OCI-LY3 (cell line): ENCODE measurements around the gene SOX8.

Source experiments
- H2AFZ ChIP-seq: fragments of 200-600, 300-600 bp; shearing (Covaris generic); 2 replicates; pipeline ENCODE4 v1.6.0; 2014; ENCODE audit warnings: antibody characterized with exemption, low read depth, low read length
- H3K27ac ChIP-seq: fragments of 200-600, 300-600 bp; sonication (generic); 2 replicates; pipeline ENCODE4 v1.5.1; 2014; ENCODE audit warnings: mild to moderate bottlenecking, low read length, moderate library complexity, mixed read lengths
- H3K27me3 ChIP-seq: fragments of 200-600, 300-600 bp; sonication (generic); 2 replicates; pipeline ENCODE4 v1.6.1; 2014; ENCODE audit warnings: low read depth, low read length, mixed read lengths
- H3K36me3 ChIP-seq: fragments of 200-600, 300-600 bp; sonication (generic); replicated peaks from 2 replicates; pipeline ENCODE3; 2014; ENCODE audit warnings: low read depth, low read length, mixed read lengths
- H3K4me1 ChIP-seq: fragments of 300-600, 200-600 bp; sonication (generic); 2 replicates; pipeline ENCODE4 v1.6.1; 2014; ENCODE audit warnings: low read length, mixed read lengths
- H3K4me2 ChIP-seq: fragments of 200-600, 300-600 bp; sonication (generic); 2 replicates; pipeline ENCODE4 v1.6.1; 2014; ENCODE audit warnings: low read length, mixed read lengths
- H3K4me3 ChIP-seq: fragments of 300-600, 200-600 bp; sonication (generic); 2 replicates; pipeline ENCODE4 v1.5.1; 2014; ENCODE audit warnings: antibody characterized with exemption, mild to moderate bottlenecking, low read length, moderate library complexity
- H3K79me2 ChIP-seq: fragments of 300-600, 200-600 bp; shearing (Covaris generic); 2 replicates; pipeline ENCODE4 v1.6.1; 2014; ENCODE audit warnings: mild to moderate bottlenecking, low read length, mixed read lengths
- H3K9ac ChIP-seq: fragments of 300-600, 200-600 bp; shearing (Covaris generic); 2 replicates; pipeline ENCODE4 v1.6.0; 2014; ENCODE audit warnings: mild to moderate bottlenecking, low read length, moderate library complexity
- H3K9me3 ChIP-seq: fragments of 200-600, 300-600 bp; shearing (Covaris generic); 2 replicates; pipeline ENCODE4 v1.6.1; 2014; ENCODE audit warnings: low read length, mixed read lengths; ENCODE audit not compliant: insufficient read depth
- H4K20me1 ChIP-seq: fragments of 200-600, 300-600 bp; sonication (generic); 2 replicates; pipeline ENCODE4 v1.6.1; 2016; ENCODE audit warnings: low read length, mixed read lengths; ENCODE audit not compliant: insufficient read depth
- EZH2phosphoT487 ChIP-seq: fragments of 200-600 bp; shearing (Covaris generic); IDR thresholded peaks from 2 replicates; pipeline ENCODE4 v1.6.1; 2018; ENCODE audit warnings: antibody characterized with exemption, mixed run types, low read depth
- TF ChIP-seq, protein P1 (sequence below): fragments of 200-600, 300-600 bp; sonication (generic); IDR thresholded peaks from 2 replicates; pipeline ENCODE4 v1.5.1; 2014; ENCODE audit warnings: antibody characterized with exemption, low read length, low read depth

The SOX8 gene

DNA sequence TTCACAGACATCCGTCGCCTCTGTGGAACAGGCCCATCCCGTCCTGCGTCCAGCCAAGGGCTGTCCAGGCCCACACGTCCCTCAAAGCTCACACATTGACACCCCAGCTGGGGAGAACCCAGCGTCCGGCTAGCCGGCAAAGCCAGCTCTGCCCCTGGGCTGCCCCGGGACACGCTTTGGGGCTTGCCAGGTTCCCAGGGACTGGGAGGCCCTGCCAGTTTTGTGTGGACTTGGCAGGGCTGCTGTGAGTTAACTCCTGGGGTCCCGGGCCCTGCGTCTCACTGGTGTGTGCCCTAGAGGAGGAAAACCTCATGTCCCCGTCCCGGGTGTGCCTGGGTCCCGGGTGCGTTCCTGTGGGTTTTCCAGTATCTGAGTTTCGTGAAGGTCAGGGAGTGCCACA lies 6.3 kb downstream of the SOX8 start:
- Histone ChIP-seq H3K4me1 (no peaks in the 10 kb centered on the region), H3K4me2 (no peak overlapping the region)

DNA sequence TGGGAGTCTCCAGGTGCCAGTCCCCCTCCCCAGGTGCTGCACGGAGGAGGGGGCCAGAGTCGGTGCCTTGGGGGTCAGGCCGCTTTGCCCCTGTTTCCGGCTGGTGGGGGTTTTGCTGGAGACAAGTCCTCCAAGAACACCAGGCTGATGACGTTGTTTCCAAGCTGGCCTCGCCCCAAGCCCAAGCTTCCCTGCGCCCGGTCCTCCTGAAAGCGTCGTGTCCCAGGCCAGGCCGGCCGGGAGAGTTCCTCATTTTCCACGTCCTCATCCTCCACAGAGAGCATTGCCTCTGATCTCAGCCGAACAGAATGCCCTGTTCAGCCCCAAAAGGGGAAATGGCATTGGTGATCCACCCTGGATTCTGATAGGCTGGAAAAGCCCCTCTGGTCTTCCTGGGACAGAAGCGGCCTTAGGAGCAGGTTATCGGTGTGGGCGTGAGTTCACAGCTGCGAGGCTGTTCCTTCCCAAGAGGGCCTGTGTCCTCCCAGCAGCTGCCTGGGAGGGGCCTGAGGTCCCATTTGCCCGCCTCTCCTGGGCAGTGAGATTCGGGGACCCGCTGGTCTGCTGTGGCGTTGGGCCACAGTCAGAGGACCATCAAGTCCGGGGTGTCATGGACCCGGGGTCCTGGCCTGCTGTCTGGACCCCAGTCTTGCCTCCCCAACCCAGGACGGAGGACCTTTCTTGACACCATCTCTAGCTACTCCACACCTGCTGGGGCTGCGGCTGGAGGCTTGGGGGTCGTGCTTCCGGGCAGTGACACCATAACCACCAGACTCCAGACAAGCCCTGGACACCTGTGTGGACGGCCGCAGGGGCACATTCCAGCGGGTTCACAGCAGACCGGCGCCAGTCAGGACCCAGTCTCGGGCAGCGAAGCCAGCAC lies 7.1 kb downstream of the SOX8 start:
- no peaks in the 10 kb centered on the region for H3K27me3 ChIP-seq
- no peaks in the 10 kb centered on the region for H3K36me3 ChIP-seq
- H2AFZ ChIP-seq: no peak overlapping the region
- no peaks in the 10 kb centered on the region for H3K79me2 ChIP-seq
- no peak overlapping the region for H3K4me3 ChIP-seq
- no peak overlapping the region for H3K27ac ChIP-seq
- H3K4me1 ChIP-seq: no peaks in the 10 kb centered on the region
- no peak overlapping the region for H3K9ac ChIP-seq
- no peaks in the 10 kb centered on the region for H3K9me3 ChIP-seq
- H4K20me1 ChIP-seq: no peaks in the 10 kb centered on the region
- no peak for TF ChIP-seq EZH2phosphoT487
- TF ChIP-seq, protein P1, sequence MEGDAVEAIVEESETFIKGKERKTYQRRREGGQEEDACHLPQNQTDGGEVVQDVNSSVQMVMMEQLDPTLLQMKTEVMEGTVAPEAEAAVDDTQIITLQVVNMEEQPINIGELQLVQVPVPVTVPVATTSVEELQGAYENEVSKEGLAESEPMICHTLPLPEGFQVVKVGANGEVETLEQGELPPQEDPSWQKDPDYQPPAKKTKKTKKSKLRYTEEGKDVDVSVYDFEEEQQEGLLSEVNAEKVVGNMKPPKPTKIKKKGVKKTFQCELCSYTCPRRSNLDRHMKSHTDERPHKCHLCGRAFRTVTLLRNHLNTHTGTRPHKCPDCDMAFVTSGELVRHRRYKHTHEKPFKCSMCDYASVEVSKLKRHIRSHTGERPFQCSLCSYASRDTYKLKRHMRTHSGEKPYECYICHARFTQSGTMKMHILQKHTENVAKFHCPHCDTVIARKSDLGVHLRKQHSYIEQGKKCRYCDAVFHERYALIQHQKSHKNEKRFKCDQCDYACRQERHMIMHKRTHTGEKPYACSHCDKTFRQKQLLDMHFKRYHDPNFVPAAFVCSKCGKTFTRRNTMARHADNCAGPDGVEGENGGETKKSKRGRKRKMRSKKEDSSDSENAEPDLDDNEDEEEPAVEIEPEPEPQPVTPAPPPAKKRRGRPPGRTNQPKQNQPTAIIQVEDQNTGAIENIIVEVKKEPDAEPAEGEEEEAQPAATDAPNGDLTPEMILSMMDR: no peak
- no peak overlapping the region for H3K4me2 ChIP-seq

More for the DNA sequence above, 6.3 kb downstream of the SOX8 start:
- Histone ChIP-seq H3K9me3 (no peaks in the 10 kb centered on the region), H3K27ac (no peak overlapping the region), H2AFZ (no peak overlapping the region), H3K27me3 (no peaks in the 10 kb centered on the region), H3K79me2 (no peaks in the 10 kb centered on the region), H3K9ac (no peak overlapping the region), H4K20me1 (no peaks in the 10 kb centered on the region), H3K4me3 (no peak overlapping the region), H3K36me3 (no peaks in the 10 kb centered on the region)
- no peak for TF ChIP-seq EZH2phosphoT487
- TF ChIP-seq, protein P1: no peak

DNA sequence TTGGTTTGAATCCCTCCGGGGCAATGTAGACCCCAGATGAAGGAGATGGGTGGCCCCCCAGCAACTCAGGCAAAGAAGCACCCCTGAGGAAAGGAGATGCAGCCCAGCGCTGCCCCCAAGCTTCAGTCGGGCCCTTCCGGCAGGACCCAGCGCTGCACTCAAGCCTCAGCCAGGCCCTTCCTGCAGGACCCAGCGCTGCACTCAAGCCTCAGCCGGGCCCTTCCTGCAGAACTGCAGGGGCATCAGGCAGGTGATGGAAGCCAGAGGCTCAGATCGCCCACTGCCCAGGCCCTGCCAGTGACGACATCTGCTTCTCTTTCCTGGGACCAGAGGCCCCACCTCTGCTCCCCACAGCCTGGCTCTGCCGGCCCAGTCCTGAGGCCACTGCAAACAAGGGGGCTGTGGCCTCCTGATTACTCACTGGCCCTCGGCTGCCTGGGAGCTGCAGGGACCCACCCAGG lies 7.8 kb downstream of the SOX8 start:
- no peak overlapping the region for H3K9ac ChIP-seq
- no peak overlapping the region for H3K4me2 ChIP-seq
- no peak overlapping the region for H2AFZ ChIP-seq
- TF ChIP-seq EZH2phosphoT487: no peak
- TF ChIP-seq, protein P1: no peak
- H3K9me3 ChIP-seq: no peaks in the 10 kb centered on the region
- no peaks in the 10 kb centered on the region for H3K79me2 ChIP-seq
- no peak overlapping the region for H3K4me3 ChIP-seq
- H3K27ac ChIP-seq: no peak overlapping the region
- H3K36me3 ChIP-seq: no peaks in the 10 kb centered on the region
- H4K20me1 ChIP-seq: no peaks in the 10 kb centered on the region
- H3K27me3 ChIP-seq: no peaks in the 10 kb centered on the region
- H3K4me1 ChIP-seq: no peaks in the 10 kb centered on the region

DNA sequence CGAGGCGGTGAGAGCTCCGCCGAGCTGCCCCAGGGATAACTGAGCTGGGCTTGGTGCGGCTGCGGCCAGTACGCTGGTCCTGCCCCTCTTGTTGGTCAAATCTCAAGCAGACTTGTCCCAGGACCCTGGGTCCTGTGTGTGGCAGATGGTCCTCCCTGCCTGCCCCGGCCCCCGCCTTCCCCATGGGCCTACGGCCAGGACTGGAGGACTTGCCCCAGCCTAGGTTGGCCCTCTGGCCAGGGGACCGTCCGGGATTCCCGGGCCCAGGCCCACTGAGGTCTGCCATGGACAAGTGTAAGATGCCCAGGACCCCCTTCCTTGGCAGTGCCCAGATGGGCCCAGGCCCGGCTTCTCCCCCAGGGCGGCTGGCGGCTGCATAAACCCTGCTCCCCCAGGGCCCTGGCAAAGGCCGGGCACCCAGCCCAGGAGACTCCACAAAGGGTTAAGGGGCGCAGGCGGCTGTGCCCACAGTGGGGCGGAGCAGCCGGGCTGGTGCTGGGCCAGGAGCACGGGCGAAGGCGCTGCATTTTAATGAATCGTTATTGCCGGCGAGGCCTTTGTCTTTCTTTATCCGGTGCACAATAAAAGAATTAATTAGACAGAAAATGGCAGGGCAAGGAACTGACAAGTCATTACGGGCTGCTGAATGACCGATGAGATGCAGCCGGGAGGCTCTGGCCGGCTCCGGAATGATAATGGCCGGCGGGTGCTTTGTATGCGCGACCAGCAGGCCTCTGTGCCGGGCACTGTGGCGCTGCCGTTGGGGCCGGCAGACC lies 9.1 kb downstream of the SOX8 start:
- H3K79me2 ChIP-seq: no peaks in the 10 kb centered on the region
- no peaks in the 10 kb centered on the region for H3K4me1 ChIP-seq
- H3K9ac ChIP-seq: no peak overlapping the region
- H2AFZ ChIP-seq: no peak overlapping the region
- no peak overlapping the region for H3K4me3 ChIP-seq
- H3K36me3 ChIP-seq: no peaks in the 10 kb centered on the region
- H3K4me2 ChIP-seq: no peak overlapping the region
- no peaks in the 10 kb centered on the region for H3K9me3 ChIP-seq
- H4K20me1 ChIP-seq: no peaks in the 10 kb centered on the region
- H3K27me3 ChIP-seq: peaks cover 10% of the 10 kb centered on the region
- no peak overlapping the region for H3K27ac ChIP-seq
- TF ChIP-seq, protein P1: no peak
- no peak for TF ChIP-seq EZH2phosphoT487
